PFSK-1 (cell line): ENCODE data around the gene ZER1.

ENCODE experiments used
- FOXP2 ChIP-seq: optimal IDR thresholded peaks from 2 replicates; pipeline ENCODE3; 2011; ENCODE audit warnings: borderline replicate concordance, control low read depth, inconsistent platforms; ENCODE audit not compliant: insufficient read depth; ENCODE audit errors: extremely low read length, extremely low read depth
- POLR2AphosphoS5 ChIP-seq: IDR thresholded peaks from 2 replicates; pipeline ENCODE4 v1.6.1; 2012; ENCODE audit warnings: low read depth, mild to moderate bottlenecking, control low read depth, low read length, moderate library complexity
- SIN3A ChIP-seq: IDR thresholded peaks from 2 replicates; pipeline ENCODE4 v1.6.1; 2012; ENCODE audit warnings: mild to moderate bottlenecking, low read length, moderate library complexity, borderline replicate concordance; ENCODE audit not compliant: insufficient read depth
- TAF1 ChIP-seq: IDR thresholded peaks from 2 replicates; pipeline ENCODE4 v1.6.1; 2012; ENCODE audit warnings: low read length, control low read depth, borderline replicate concordance; ENCODE audit not compliant: insufficient read depth
- TF ChIP-seq, protein P1 (sequence below), 2 experiments: IDR thresholded peaks; 2 replicates each; pipeline versions ENCODE4 v1.6.1 to v1.8.0; 2011 to 2012; ENCODE audit warnings: low read depth in 2 of 2, low read length in 2 of 2, control low read depth in 1 of 2, inconsistent platforms in 1 of 2, mild to moderate bottlenecking in 1 of 2, moderate library complexity in 1 of 2; ENCODE audit not compliant: insufficient read depth in 1 of 2

ZER1 gene

GRCh38 chr9:128689293-128689774 is 82.4 kb downstream of the ZER1 start:
- TF ChIP-seq TAF1 (no peak), FOXP2 (no peak), POLR2AphosphoS5 (no peak), SIN3A (no peak)
- TF ChIP-seq, protein P1, sequence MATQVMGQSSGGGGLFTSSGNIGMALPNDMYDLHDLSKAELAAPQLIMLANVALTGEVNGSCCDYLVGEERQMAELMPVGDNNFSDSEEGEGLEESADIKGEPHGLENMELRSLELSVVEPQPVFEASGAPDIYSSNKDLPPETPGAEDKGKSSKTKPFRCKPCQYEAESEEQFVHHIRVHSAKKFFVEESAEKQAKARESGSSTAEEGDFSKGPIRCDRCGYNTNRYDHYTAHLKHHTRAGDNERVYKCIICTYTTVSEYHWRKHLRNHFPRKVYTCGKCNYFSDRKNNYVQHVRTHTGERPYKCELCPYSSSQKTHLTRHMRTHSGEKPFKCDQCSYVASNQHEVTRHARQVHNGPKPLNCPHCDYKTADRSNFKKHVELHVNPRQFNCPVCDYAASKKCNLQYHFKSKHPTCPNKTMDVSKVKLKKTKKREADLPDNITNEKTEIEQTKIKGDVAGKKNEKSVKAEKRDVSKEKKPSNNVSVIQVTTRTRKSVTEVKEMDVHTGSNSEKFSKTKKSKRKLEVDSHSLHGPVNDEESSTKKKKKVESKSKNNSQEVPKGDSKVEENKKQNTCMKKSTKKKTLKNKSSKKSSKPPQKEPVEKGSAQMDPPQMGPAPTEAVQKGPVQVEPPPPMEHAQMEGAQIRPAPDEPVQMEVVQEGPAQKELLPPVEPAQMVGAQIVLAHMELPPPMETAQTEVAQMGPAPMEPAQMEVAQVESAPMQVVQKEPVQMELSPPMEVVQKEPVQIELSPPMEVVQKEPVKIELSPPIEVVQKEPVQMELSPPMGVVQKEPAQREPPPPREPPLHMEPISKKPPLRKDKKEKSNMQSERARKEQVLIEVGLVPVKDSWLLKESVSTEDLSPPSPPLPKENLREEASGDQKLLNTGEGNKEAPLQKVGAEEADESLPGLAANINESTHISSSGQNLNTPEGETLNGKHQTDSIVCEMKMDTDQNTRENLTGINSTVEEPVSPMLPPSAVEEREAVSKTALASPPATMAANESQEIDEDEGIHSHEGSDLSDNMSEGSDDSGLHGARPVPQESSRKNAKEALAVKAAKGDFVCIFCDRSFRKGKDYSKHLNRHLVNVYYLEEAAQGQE (IDR thresholded peaks at IDR 0.05; ENCODE audit: insufficient read depth in 1 of 2, low read depth in 2 of 2, low read length in 2 of 2) = no peak

DNA sequence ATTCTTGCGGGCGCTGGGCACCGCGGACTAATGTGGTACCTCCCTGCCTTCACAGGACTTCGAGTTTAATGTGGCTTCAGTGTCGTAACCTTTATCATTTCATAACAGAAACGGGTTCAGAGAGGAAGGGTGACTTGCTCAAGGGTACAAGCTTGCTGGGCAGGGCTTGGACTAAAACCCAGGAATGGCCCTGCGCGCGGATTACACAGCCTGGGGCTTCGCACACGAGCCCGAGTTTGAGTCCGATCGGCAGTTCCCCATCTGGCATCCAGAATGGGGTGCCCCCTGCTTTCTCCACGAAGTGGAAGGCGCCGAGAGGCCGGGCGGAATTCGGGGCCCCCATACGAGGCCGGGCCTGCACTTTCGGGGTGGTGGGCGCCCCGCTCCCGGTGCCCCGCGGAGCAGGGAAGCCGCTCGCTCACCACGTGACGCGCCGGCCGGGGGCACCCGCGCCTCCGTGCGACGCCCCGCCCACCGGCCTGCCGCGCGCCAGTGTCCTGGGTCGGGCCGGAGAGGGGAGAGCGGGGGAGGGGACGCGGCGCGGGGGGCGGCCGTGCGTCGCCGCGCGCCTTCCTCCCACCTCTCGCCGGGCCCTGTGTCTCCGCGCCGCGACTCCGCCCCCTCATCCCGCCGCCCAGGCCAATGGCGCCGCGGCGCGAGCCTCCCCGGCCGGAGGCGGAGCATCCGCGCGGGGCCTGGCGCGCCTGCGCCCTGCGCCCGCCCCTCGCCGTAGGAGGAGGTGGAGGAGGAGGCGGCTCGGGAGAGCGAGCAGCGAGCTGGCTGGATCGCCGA is 83.0 kb downstream of the ZER1 start, which contains the start of gene SET:
TSS of gene SET (plus strand) at position 722 of the 792 bp plus-strand sequence. CDS start 361 bp downstream, outside the sequence.
- TF ChIP-seq FOXP2 (peak; percentile 70), POLR2AphosphoS5 (0 out of 2 replicates have a peak, but pooled peaks have one; percentile 48), SIN3A (no peak), TAF1 (peak; percentile 49; the same call in 1 of the 2 replicates)
- TF ChIP-seq, protein P1 (IDR thresholded peaks at IDR 0.05; ENCODE audit: insufficient read depth in 1 of 2, low read depth in 2 of 2, low read length in 2 of 2) = no peak

- no peak for TF ChIP-seq POLR2AphosphoS5
Measured at GRCh38 chr9:128687453-128687852, 84.3 kb downstream of the ZER1 start.

DNA sequence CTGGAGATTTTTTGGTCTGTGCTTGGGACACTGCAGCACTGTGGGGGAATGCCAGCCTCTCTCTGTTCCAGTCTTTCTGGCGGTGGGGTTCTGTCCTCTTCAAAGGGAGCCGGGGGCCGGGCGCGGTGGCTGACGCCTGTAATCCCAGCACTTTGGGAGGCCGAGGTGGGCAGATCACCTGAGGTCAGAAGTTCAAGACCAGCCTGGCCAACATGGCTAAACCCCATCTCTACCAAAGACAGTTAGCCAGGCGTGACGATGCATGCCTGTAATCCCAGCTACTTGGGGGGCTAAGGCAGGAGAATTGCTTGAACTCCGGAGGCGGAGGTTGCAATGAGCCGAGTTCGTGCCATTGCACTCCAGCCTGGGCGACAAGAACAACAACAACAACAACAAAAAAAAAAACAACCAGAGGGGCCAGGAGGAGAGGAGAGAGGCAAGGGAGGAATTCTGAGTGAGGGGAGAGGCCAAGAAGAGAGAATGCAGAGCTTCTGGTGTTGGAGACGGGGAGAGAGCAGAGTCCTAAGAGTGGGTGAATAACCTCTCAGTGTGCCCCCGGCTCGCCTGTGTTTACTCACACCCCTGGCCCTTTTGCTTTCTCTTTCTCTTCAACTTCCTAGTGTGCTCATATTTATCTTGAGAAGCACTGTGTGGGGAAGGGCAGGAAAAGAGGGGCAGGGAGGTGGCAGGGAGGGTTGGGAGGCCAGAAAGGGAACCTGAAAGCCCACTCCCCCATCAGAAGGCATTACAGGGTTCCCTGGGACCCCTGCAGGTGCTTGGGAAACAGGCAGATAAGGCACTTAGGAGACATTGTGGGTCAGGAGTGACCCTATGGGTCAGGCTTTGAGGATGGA is 85.9 kb downstream of the ZER1 start:
- TF ChIP-seq SIN3A (no peak), POLR2AphosphoS5 (no peak), TAF1 (no peak), FOXP2 (no peak)
- TF ChIP-seq, protein P1 (IDR thresholded peaks at IDR 0.05; ENCODE audit: insufficient read depth in 1 of 2, low read depth in 2 of 2, low read length in 2 of 2) = no peak
